K562 (cell line): ENCODE data around the gene HNMT. TPM values are rescaled to one million over a fixed set of nuclear protein-coding genes. Genes with fewer than 3 reads are reported as not detected.
A peak's percentile ranks its signal among the peaks of the same experiment; 100 is the strongest.

Experiments used
- ARID3B ChIP-seq: fragments of 250-450 bp; sonication (Bioruptor Pico); IDR thresholded peaks from 2 replicates; pipeline ENCODE4 v1.4.0; 2020; ENCODE audit warnings: borderline replicate concordance
- CCNT2 ChIP-seq: IDR thresholded peaks from 2 replicates; pipeline ENCODE4 v1.6.1; 2011; ENCODE audit warnings: borderline replicate concordance, low read depth, mild to moderate bottlenecking, moderate library complexity, mixed read lengths, low read length; ENCODE audit not compliant: insufficient read length; ENCODE audit errors: extremely low read depth
- CUX1 ChIP-seq: fragments of 200-800 bp; sonication (Bioruptor generic); IDR thresholded peaks from 2 replicates; pipeline ENCODE4 v1.6.1; 2016; ENCODE audit warnings: missing genetic modification characterization, missing compliant biosample characterization
- E2F5 ChIP-seq: sonication (generic); formaldehyde crosslinking; IDR thresholded peaks from 2 replicates; pipeline ENCODE4 v1.8.0; 2022; ENCODE audit warnings: mild to moderate bottlenecking, missing genetic modification reagents
- HBP1 ChIP-seq: fragments of 450-650 bp; formaldehyde crosslinking; IDR thresholded peaks from 2 replicates; pipeline ENCODE4 v1.4.0; 2022; ENCODE audit warnings: missing genetic modification characterization
- HSF4 ChIP-seq: fragments of 250-450 bp; sonication (Bioruptor Pico); IDR thresholded peaks from 2 replicates; pipeline ENCODE4 v2.1.2; 2022; ENCODE audit warnings: mild to moderate bottlenecking, moderate library complexity, borderline replicate concordance
- MBD2 ChIP-seq: sonication (generic); IDR thresholded peaks from 2 replicates; pipeline ENCODE4 v1.6.1; 2016; ENCODE audit warnings: low read depth, borderline replicate concordance
- MNT ChIP-seq, 2 experiments: fragments of 450-650 bp; conservative IDR thresholded peaks; 2 replicates each; pipeline ENCODE4 v1.6.1; 2017; ENCODE audit warnings: mild to moderate bottlenecking in 2 of 2, moderate library complexity in 2 of 2
- RBBP5 ChIP-seq: fragments of 200-600 bp; sonication (generic); IDR thresholded peaks from 2 replicates; pipeline ENCODE4 v1.6.1; 2012; ENCODE audit warnings: borderline replicate concordance, mild to moderate bottlenecking, low read length, control low read depth, inconsistent platforms; ENCODE audit not compliant: insufficient read depth, poor library complexity, severe bottlenecking
- WHSC1 ChIP-seq: IDR thresholded peaks from one replicate; pipeline ENCODE4 v1.6.1; 2012; ENCODE audit warnings: low read length, control low read depth, inconsistent platforms
- ZNF395 ChIP-seq: fragments of 200-800 bp; sonication (Bioruptor generic); IDR thresholded peaks from 2 replicates; pipeline ENCODE4 v1.6.1; 2017; ENCODE audit warnings: missing genetic modification characterization, missing compliant biosample characterization
- ZNF41 ChIP-seq: fragments of 250-450 bp; sonication (Bioruptor Pico); conservative IDR thresholded peaks from 2 replicates; pipeline ENCODE4 v1.4.0; 2020; ENCODE audit warnings: mild to moderate bottlenecking
- polyA plus RNA-seq, 8 experiments: library from polyadenylated mRNA; depleted of rRNA in 4 of 8; stranded (reverse) in 5 of 8; unstranded in 3 of 8; fragments of >200 nt; fragmentation: Nextera tagmentation in 2 of 8; fragmentation: Illumina TruSeq in 1 of 8; extraction: Ambion mirVana in 2 of 8; extraction: Trizol in 1 of 8; gene quantifications; 2 replicates each; pipeline versions ENCODE4 v1.2.1 to v1.2.3, GENCODE V29; 2011 to 2014; ENCODE audit warnings: inconsistent platforms in 1 of 8, missing spikeins in 1 of 8
- total RNA-seq, 7 experiments: library from RNA; depleted of rRNA in 6 of 7; stranded (reverse); fragments of >200 nt in 6 of 7; fragmentation: Illumina TruSeq in 2 of 7; extraction: Trizol in 2 of 7; gene quantifications; 2 replicates each; pipeline versions ENCODE4 v1.2.1 to v1.2.3, GENCODE V29; 2011 to 2021; ENCODE audit warnings: low replicate concordance in 1 of 7

The HNMT gene
- total and polyA plus RNA-seq, 9 of the 15 experiments (the other 6 are each of a cell fraction or from before 2014, with no cell fraction given), result 3.1 to 10.9 (median 5.3) TPM

GRCh38 chr2:138018866-138019688 lies 54.8 kb downstream of the HNMT start (continued):
- TF ChIP-seq ARID3B (CRISPR knock-in tag) (no peak), E2F5 (no peak), CCNT2 (peak; percentile 78), WHSC1 (no peak), HSF4 (CRISPR knock-in tag) (no peak), ZNF395 (CRISPR knock-in tag) (peak; percentile 77; the same call in 1 of the 2 replicates), CUX1 (no peak), ZNF41 (CRISPR knock-in tag) (no peak), MNT (conservative IDR thresholded peaks at IDR 0.05) (0 out of 4 replicates have a peak, but pooled peaks of 1 of the 2 experiments have one; percentile 38), RBBP5 (no peak), MBD2 (no peak), HBP1 (no peak)
